ENCODE results near the gene LMOD1.

GRCh38 chr1:201906336-201906735 lies 40.0 kb downstream of the LMOD1 start:
- TF ChIP-seq CTCF (IDR thresholded peaks at IDR 0.05) (no peak), EZH2phosphoT487 (IDR thresholded peaks at IDR 0.05) (no peak)
